ENCODE measurements around the gene PTGER1. TPM values are rescaled to one million over a fixed set of nuclear protein-coding genes. Genes with fewer than 3 reads are reported as not detected.

PTGER1 gene
- total RNA-seq, 1 donor from 2014 or later = not detected

GRCh38 chr19:14479309-14479974, 4.3 kb upstream of the PTGER1 start:
- Mint-ChIP-seq H3K9me3 (no peaks in the 10 kb centered on the region), H3K36me3 (ENCODE audit: low read depth) (peaks cover 3% of the 10 kb centered on the region), H3K4me1 (peaks cover 9% of the 10 kb centered on the region), H3K4me3 (no peak overlapping the region), H3K27me3 (peaks cover 18% of the 10 kb centered on the region), H3K27ac (no peak overlapping the region)
- ChIA-PET CTCF (interaction anchor here (0.7 to 1.8 kb wide), 6 partner anchors 13 to 343 kb away, joined by 3 to 7 read pairs (median 3); partner anchors contain the start of gene ASF1B), POLR2A (interaction anchor here (0.6 to 1.9 kb wide), 2 partner anchors 16 to 461 kb away, joined by 3 to 5 read pairs; partner anchors contain the start of gene GIPC1)
- ATAC-seq (ENCODE audit: low read depth) (no peak), DNase-seq (no peak)
- TF ChIP-seq CTCF (IDR thresholded peaks at IDR 0.05) = no peak
- intact Hi-C loops (cut with micrococcal nuclease) = loop anchor here (10.0 kb wide), 1 partner anchor 405 kb away; the partner anchor contains the start of gene MISP3

GRCh38 chr19:14478113-14478545, 3.0 kb upstream of the PTGER1 start:
- Mint-ChIP-seq H3K9me3 (no peaks in the 10 kb centered on the region), H3K27me3 (peaks cover 22% of the 10 kb centered on the region), H3K4me1 (peaks cover 13% of the 10 kb centered on the region), H3K4me3 (no peak overlapping the region), H3K36me3 (ENCODE audit: low read depth) (peaks cover 3% of the 10 kb centered on the region), H3K27ac (no peak overlapping the region)
- no peak for DNase-seq
- intact Hi-C loops (cut with micrococcal nuclease) = loop anchor here (10.0 kb wide), 1 partner anchor 403 kb away; the partner anchor contains the start of gene MISP3
- ATAC-seq (ENCODE audit: low read depth) = no peak
- no peak for TF ChIP-seq CTCF (IDR thresholded peaks at IDR 0.05)
- ChIA-PET POLR2A (interaction anchor here (1.0 to 1.9 kb wide), 2 partner anchors 18 to 123 kb away, joined by 3 to 5 read pairs; partner anchors contain the start of gene GIPC1), CTCF (interaction anchor here (0.8 to 1.0 kb wide), 2 partner anchors 72 to 341 kb away, joined by 3 read pairs; partner anchors contain the start of gene ASF1B)

GRCh38 chr19:14477418-14478112, 2.4 kb upstream of the PTGER1 start:
- ChIA-PET CTCF (no interaction called here), POLR2A (interaction anchor here (0.5 to 1.0 kb wide), 2 partner anchors 122 to 341 kb away, joined by 3 read pairs; partner anchors contain the start of gene ASF1B)
- peaks cover 28% of the 10 kb centered on the region for H3K27me3 Mint-ChIP-seq
- no peak overlapping the region for H3K27ac Mint-ChIP-seq
- H3K9me3 Mint-ChIP-seq = no peaks in the 10 kb centered on the region
- intact Hi-C loops (cut with micrococcal nuclease) = loop anchor here (10.0 kb wide), 1 partner anchor 403 kb away; the partner anchor contains the start of gene MISP3
- TF ChIP-seq CTCF (IDR thresholded peaks at IDR 0.05) = no peak
- H3K36me3 Mint-ChIP-seq (ENCODE audit: low read depth) = peaks cover 3% of the 10 kb centered on the region
- H3K4me3 Mint-ChIP-seq = no peak overlapping the region
- peaks cover 19% of the 10 kb centered on the region for H3K4me1 Mint-ChIP-seq
- no peak for ATAC-seq (ENCODE audit: low read depth)
- DNase-seq = no peak

- peaks cover 24% of the 10 kb centered on the region for H3K4me1 Mint-ChIP-seq
- ChIA-PET POLR2A (interaction anchor here (0.5 kb wide), 1 partner anchor 340 kb away, joined by 3 read pairs; the partner anchor contains the start of gene ASF1B), CTCF (no interaction called here)
- intact Hi-C loops (cut with micrococcal nuclease) = loop anchor here (10.0 kb wide), 1 partner anchor 402 kb away; the partner anchor contains the start of gene MISP3
- H3K36me3 Mint-ChIP-seq (ENCODE audit: low read depth) = peaks cover 3% of the 10 kb centered on the region
- ATAC-seq (ENCODE audit: low read depth) (no peak), DNase-seq (no peak)
- H3K27me3 Mint-ChIP-seq = peaks cover 28% of the 10 kb centered on the region
- TF ChIP-seq CTCF (IDR thresholded peaks at IDR 0.05) = no peak
- H3K4me3 Mint-ChIP-seq = no peak overlapping the region
- no peaks in the 10 kb centered on the region for H3K9me3 Mint-ChIP-seq
- H3K27ac Mint-ChIP-seq = no peak overlapping the region
Observed at GRCh38 chr19:14476673-14477401, 1.7 kb upstream of the PTGER1 start.
